GM19372 (cell line): ENCODE results near the gene SLC19A1.

Experiments
- ATAC-seq: cut with Tn5 transposase; IDR thresholded peaks from one replicate; pipeline ENCODE4 v1.9.1; 2021; ENCODE audit warnings: mild to moderate bottlenecking, low read depth, moderate library complexity; ENCODE audit not compliant: unreplicated experiment

Gene SLC19A1

DNA sequence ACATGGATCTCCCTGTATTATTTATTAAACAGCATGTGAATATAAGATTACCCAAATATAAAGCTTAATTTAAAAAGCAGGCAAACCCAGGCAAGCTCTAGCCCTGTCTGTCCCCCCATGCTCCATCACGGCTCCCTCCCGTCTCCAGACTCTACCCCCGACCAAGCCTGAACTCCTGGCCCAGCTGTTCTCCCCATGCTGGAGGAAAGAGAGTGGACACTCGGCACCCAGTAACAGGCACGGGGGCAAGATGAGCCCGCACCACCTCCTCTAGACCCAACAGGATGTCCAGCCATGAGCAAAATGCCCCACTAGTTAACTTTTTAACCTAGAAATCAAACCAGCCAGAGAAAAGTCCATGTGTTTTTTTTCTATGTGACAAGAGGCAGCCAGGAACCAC is 19.3 kb downstream of the SLC19A1 start:
- ATAC-seq: no peak

DNA sequence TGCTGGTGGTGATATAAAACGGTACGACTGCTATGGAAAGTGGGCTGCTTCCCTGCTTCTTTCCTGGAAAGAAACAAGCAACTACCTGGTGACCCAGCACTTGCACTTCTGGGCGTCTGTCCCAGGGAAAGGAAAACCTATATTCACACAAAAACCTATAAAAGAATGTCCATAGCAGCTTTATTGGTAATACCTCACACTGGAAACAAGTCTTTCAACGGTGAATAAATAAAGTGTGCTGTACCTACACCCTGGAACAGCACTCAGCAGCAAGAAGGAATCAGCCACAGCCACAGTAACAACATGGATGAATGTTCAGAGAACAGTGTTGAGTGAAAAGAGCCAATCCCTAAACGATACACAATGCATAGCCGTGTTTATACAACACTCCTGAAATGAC is 19.9 kb downstream of the SLC19A1 start:
- no peak for ATAC-seq

DNA sequence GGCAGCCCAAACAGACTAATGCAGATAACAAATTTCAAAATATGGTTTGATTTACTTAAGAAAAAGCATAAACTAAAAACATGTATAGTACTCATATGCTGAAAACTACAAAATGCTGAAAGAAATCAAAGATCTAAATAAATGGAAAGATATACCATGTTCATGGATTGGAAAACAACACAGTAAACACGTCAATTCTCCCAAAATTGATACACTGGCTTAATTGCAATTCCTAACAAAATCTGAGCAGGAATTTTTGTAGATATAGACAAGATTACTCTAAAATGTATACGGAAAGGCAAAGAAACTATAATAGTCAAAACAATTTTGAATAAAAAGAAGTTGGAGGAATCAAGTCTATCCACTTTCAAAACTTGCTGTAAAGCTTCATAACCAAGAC is 21.0 kb downstream of the SLC19A1 start:
- no peak for ATAC-seq

DNA sequence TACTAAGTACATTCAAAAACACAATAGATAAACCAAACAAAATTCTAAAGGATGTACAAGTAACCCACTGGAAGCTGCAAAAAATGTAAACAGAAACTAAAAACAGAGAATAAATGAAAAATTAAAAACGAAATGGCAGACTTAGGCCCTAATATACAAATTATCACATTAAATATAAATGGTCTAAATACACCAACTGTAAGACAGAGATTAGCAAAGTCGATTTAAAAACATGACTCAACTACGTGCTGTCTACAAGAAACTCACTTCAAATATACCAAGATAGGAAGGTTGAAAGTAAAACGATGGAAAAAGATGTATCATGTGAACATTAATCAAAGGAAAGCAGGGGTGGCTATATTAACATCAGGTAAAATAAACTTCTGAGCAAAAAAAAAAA is 23.1 kb downstream of the SLC19A1 start:
- no peak for ATAC-seq

DNA sequence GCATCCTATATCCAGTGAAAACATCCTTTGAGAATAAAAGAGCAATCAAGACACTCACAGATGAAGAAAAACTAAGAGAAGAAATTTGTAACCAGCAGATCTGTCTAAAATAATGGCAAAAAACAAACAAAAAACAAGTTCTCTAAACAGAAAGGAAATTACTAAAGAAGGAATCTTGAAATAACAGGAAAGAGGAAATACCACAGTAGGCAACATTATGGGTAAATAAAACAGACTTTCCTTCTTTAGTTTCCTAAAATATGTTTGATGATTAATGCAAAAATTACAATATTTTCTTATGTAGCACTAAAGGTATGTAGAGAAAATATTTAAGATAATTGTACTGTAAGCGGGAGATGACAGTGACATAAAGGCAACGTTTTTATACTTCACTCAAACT is 23.5 kb downstream of the SLC19A1 start:
- ATAC-seq: no peak

DNA sequence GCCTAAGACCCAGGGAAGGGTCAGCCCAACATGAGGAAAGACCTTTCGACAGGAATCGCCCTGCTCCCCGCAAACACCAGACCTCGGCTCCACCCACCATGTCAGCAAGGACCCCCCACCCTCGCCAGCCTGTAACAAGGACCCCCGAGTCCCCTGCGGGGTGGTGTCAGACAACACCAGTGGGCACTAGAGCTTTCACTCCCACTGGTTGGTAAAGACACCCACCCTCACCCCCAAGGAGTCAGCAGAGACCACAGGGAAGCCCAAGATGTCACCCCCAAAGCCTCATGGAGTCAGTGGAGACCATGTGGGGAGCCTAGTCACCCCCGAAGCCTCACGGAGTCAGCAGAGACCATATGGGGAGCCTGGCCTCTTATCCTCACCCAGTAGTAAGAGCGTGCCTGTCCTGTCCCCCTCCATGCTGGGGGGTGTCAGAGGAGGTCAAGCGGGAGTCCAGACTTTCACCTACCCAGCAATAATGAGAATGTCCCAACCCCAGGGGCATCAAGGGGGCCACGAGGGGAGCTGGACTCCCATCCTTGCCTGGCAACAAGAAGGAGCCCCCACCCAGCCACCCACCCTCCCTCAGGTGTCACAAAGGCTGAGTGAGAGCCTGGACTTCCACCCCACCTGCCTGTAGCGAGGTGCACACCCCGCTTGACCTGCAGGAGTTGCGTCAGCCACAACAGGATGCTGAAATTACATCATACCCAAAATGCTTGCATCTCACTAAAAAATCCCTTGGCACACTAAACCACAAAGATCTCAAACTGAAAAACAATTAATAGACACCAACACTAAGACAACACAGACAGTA is 24.8 kb downstream of the SLC19A1 start:
- ATAC-seq: no peak

DNA sequence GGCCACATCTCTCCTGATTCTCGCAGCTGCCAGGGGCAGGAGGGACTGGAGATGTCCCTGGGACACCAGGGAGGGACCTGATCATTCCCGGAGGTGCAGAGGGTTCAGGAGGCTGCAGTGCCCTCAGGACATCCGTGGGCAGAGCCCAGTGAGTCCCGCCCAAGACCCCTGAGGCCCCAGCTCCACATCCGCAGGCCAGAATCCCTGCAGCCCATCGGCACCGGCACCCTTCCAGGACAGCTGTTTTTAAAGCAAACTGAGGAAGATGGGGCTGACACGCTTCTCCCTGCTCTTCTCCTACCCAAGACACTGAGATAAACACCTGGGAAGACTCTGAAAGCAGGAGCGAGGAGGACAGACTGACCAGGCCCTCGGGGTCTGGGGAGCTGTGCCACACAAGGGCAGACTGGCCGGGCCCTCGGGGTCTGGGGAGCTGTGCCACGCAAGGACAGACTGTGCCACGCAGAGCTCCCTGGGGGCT is 25.5 kb downstream of the SLC19A1 start:
- ATAC-seq: no peak

DNA sequence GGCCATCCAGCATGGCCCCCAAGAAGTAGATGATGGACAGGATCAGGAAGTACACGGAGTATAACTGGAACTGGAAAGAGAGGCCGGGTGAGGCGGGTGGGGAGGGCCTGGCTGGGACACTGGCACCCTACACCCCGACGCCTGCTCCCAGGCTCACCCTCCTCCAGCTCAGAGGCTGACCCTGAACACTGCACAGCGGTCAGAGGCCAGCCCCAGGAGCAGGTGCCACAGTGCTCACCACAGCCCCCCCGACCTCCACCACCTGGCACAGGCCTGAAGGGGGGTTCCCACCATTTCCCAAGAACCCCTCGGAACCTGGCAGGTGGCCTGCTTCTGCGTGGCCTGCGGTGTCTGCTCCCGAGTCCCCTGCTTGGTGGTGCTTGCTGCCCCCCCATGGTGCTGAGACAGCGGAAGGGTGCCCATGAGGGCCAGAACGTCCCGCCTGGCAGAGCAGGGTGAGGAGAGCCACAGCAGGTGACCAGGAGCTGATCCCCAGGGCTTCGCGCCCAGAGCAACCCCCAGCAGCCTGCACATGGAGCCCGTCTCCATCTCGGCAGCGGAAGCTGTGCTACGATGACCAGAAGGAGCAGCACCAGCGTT is 26.1 kb downstream of the SLC19A1 start:
- ATAC-seq: no peak

DNA sequence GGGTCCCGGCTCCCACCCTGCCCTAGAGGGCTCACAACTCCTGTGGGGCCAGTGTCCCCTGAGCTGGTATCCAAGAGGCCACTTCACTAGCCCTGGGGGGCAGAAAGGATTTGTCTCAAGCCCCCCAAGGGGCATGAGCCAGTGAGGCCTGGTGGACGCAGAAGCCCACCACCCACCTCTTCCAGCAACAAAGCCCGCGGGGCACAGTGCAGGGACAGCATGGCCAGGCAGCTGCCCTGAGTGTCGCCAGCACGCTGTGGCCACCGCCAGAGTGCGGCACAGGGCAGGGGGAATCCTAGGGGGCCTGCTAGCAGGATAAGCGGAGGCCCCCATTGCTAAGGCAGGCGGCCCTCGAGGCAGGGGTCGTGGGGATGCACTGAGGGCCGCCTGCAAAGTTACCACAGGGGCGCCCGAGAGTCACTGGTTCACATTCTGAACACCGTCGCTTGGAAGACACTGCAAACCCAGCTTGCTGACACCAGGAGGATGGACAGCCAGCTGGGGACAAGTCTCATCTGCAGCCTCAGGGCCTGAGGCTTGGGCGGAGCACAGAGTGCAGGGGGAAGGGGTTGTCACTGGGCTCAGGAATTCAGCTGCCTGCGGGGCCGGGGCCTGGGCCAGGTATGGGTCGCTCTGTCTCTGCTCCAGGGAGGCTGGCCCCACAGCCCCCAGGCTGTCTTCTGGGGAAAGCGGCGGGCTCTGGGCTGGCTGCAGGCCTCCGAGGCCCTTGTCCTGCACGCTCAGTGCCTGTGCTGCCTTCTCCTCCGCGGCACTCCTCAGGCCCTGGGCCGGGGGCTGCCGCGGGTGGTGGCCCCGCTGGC is 26.8 kb downstream of the SLC19A1 start:
- ATAC-seq: no peak

DNA sequence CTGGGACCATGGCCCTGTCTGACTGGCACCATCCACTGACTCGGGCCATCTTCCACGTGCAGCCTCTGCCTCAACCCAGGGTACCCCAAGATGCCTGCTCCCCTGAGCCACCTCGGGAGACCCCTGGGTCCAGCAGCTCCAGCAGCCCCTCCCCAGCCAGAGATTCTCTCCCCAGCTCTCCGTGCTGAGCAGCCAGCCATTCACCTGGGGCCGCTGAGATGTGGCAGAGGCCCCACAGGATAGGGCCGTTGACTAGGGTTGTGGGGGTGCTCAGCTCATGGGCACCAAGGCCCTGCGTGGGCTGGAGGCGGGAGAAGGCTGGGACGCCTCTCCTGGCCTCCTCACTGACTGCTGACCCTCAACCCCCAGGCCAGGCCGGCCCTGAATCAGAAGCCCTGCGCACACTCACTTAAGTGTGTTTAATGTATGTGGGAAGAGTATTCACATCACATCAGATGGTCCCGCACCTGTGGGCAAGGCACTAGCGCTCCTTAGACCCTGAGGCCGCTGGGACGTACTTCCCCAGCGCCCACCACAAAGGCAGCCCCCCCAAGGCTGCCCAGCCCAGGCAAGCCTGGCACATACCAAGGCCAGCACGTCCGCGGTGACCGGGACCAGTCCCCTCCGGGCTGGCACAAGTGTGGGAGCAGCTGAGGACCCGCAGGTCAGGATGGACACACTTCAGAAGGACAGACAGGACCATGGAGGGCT is 27.8 kb downstream of the SLC19A1 start:
- ATAC-seq: no peak

DNA sequence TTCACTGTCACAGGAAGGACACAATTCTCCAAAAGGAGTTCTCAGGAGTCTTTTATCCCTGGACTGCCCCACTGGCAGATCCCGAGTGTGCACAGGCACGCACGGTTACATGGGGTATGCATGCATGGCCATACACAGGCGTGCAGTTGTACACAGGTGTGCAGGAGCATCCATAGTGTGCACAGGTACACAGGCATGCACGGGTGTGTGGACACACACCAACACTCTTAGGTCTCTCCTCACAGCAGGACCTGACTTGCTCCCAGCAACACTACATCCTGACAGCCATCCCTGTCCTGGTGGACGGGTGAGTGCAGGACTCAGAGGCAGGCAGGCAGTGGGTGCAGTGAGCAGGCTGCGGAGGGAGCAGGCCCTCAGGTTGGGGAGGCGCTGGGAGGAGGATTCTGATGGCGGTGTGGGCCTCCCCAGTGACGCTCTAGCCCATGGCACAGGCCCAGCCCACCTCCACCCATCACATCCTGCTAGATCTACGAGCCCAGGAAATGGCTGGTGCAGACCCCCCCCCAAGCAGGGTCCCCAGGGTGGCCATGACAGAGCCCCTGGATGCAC is 28.4 kb downstream of the SLC19A1 start:
- ATAC-seq: no peak

DNA sequence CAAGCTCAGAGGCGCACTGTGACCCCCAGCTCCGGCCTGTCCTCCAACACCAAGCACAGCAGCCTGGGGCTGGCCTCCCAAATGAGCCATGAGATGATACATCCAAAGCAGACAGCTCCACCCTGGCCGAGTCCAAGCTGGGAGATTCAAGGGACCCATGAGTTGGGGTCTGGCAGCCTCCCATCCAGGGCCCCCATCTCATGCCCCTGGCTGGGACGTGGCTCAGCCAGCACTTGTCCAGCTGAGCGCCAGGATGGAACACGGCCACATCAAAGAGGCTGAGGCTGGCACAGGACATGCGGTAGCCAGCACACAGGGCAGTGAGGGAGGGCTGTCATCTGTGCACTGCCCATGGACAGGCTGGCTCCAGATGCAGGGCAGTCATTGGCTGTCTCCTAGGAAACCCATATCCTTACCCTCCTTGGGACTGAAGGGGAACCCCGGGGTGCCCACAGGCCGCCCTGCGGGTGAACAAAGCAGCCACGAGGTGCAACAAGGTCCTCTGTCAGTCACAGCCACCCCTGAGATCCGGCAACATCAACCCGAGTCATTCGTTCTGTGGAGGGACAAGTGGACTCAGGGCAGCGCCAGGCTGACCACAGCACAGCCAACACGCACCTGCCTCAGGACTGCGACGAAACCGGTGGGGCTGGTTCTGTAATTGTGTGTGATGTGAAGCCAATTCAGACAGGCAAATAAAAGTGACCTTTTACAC is 29.1 kb downstream of the SLC19A1 start:
- no peak for ATAC-seq

DNA sequence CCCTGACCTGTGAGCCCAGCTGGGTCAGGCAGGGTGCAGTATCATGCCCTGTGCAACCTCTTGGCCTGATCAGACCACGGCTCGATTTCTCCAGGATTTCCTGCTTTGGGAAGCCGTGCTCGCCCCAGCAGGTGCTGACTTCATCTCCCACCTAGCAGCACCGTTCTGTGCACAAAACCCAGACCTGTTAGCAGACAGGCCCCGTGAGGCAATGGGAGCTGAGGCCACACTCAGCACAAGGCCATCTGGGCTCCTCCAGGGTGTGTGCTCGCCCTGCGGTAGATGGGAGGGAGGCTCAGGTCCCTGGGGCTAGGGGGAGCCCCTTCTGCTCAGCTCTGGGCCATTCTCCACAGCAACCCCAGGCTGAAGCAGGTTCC is 29.6 kb downstream of the SLC19A1 start:
- ATAC-seq: no peak

DNA sequence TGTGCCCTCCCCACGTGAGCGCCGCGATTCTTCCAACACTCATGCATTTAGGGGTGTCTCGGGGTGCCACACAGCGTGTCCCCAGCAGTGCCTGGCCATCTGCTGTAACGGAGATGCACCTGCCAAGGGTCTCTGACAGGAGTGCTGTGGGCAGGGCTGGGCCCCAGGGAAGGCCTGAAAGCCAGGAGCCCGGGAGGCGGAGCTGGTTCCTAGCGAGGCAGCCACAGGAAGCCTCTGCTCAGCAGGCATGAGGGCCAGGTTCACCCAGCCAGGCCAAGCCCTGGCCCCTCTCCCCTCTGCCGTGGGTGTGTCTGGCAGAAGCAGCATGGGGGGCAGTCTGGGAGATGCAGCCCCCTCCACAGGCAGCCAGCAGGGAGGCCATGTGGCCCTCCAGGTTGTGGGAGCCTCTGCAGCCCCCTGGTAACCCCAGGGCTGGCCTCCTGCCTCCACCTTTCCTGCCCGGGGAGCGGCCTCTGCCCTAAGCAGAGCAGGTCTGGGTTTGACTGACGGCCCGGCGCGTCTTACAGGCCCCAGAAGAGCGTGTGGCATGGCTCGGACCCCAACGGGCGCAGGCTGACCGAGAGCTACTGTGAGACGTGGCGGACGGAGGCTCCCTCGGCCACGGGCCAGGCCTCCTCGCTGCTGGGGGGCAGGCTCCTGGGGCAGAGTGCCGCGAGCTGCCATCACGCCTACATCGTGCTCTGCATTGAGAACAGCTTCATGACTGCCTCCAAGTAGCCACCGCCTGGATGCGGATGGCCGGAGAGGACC is 30.4 kb downstream of the SLC19A1 start:
- ATAC-seq: no peak

DNA sequence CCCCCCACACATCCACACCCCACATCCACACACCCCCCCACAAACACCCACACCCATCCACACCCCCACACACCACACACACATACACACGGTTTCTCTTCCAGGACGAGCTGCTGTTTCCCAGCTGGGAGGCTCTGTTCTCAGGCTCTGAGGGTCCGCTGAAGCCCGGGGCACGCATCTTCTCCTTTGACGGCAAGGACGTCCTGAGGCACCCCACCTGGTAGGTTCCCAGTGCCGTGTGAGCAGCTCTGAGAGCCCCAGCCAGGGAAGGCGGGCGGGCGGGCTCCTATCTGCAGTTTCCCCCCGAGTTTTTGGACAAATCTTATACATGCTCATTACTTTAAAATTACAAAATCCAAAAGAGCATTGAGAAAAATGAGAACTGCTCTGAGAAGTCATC is 31.2 kb downstream of the SLC19A1 start:
- ATAC-seq: no peak

DNA sequence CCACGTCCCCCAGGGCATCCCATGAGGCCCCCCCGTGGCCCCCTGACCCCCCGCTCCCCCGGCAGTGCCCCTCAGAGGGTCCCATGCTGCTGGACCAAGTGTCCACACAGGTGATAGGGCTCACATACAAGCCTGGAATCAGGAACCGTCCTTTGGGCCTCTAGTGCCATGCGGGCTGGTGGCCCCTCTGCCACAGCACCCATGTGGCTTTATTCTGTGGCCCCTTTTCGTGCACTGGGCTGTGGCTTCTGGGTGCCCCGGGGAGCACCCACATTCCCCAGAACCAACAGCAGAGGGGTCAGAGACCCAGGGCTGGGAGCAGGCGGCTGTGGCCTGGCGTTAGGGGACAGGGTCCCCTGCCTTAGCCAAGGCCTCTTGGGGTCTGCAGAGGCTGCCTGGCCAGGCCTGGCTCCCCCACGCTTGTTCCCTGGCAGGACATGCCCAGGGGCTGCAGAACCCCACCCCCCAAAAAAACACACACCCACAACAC is 31.7 kb downstream of the SLC19A1 start:
- ATAC-seq: no peak

DNA sequence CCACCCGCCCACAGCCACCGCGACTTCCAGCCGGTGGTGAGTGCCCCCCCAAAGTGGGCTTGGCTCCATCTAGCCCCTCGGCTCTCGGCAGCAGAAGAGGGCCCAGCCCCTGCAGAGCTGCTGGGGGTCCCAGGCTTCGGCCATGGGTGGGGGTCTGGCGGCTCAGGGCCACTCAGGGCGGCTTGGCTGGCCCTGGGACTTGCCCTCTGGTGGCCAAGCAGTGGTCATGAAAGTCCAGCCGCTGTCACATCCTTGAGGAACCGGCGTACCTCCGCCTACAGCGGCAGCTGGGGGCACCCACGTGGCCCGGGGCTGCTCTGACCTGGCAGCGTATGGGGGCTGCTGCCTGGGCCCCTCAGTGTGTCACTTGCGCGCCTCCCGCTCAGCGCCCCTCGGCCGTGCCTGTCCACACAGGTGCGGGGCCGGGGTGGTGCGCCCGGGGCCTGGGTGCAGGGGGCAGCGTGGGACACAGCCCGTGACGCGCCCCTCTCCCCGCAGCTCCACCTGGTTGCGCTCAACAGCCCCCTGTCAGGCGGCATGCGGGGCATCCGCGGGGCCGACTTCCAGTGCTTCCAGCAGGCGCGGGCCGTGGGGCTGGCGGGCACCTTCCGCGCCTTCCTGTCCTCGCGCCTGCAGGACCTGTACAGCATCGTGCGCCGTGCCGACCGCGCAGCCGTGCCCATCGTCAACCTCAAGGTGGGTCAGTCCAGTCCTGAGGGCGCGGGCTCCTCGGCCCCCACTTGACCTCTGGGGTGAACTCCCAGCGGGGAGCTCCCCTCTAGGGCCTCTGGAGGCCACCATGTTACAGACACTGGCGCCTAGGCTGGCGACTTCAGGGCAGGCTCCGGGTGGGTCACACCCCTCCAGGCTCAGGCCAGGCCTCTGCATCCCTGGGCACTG is 32.4 kb downstream of the SLC19A1 start:
- no peak for ATAC-seq
